H1 (cell line): ENCODE results near the gene PTPN3. TPM values are rescaled to one million over a fixed set of nuclear protein-coding genes. Genes with fewer than 3 reads are reported as not detected.

Experiments
- CTCF ChIA-PET: fragments of 300-600 bp; sonication (Branson Sonifier 250); formaldehyde crosslinking; loops from one replicate; lab custom pipeline; 2021; ENCODE audit not compliant: partially characterized antibody; lab: Charles Lee
- POLR2A ChIA-PET: fragments of 300-600 bp; sonication (Branson Sonifier 250); formaldehyde crosslinking; loops from one replicate; lab custom pipeline; 2021; ENCODE audit warnings: inconsistent platforms; ENCODE audit not compliant: partially characterized antibody; lab: Charles Lee
- DNase-seq, 2 experiments: peaks; one replicate each; pipeline versions ENCODE4 v3.0.0 to v3.0.0-alpha.2; 2010 to 2022; ENCODE audit warnings: low spot score in 2 of 2, low read depth in 1 of 2, mixed read lengths in 1 of 2
- FAIRE-seq: peaks from 2 replicates; lab custom pipeline; 2011; peaks lifted over from hg19 to GRCh38; lab: Jason Lieb, UNC
- H2AFZ ChIP-seq: 2 replicates; pipeline ENCODE4 v1.8.1; 2012; ENCODE audit warnings: low read length, inconsistent platforms
- H2AK5ac ChIP-seq: 2 replicates; pipeline ENCODE4 v1.6.1; 2013; ENCODE audit warnings: low read depth, low read length
- H2BK120ac ChIP-seq: replicated peaks from 2 replicates; pipeline ENCODE3; 2013; ENCODE audit warnings: low read depth, low read length, inconsistent platforms
- H2BK12ac ChIP-seq: 2 replicates; pipeline ENCODE4 v1.6.1; 2013; ENCODE audit warnings: low read depth, low read length
- H2BK15ac ChIP-seq: 2 replicates; pipeline ENCODE4 v1.6.1; 2013; ENCODE audit warnings: low read length
- H2BK20ac ChIP-seq: 2 replicates; pipeline ENCODE4 v1.6.1; 2013; ENCODE audit warnings: low read length
- H2BK5ac ChIP-seq: 2 replicates; pipeline ENCODE4 v1.6.1; 2013; ENCODE audit warnings: low read depth, low read length
- H3K14ac ChIP-seq: 2 replicates; pipeline ENCODE4 v1.6.1; 2013; ENCODE audit warnings: inconsistent platforms; ENCODE audit not compliant: insufficient read length
- H3K18ac ChIP-seq: 2 replicates; pipeline ENCODE4 v1.6.1; 2013; ENCODE audit warnings: low read length; ENCODE audit errors: extremely low read depth
- H3K23ac ChIP-seq: 2 replicates; pipeline ENCODE4 v1.6.1; 2013; ENCODE audit warnings: inconsistent platforms; ENCODE audit not compliant: insufficient read length
- H3K23me2 ChIP-seq: 2 replicates; pipeline ENCODE4 v1.6.1; 2013; ENCODE audit warnings: low read depth, low read length
- H3K27ac ChIP-seq: 2 replicates; pipeline ENCODE4 v1.6.1; 2011; ENCODE audit warnings: low read depth, low read length, inconsistent platforms
- H3K27me3 ChIP-seq, 4 experiments: replicated peaks in 1 of 4; 1 replicate in 1 of 4; 2 replicates in 3 of 4; pipeline versions ENCODE4 v1.6.1 to v1.8.1; 2011 to 2013; ENCODE audit warnings: low read length in 3 of 4, mild to moderate bottlenecking in 3 of 4, inconsistent platforms in 2 of 4, mixed read lengths in 2 of 4, moderate library complexity in 1 of 4; ENCODE audit not compliant: control insufficient read depth in 3 of 4, insufficient read depth in 3 of 4; ENCODE audit errors: extremely low read depth in 1 of 4
- H3K36me3 ChIP-seq, 4 experiments: 2 replicates each; pipeline versions ENCODE4 v1.6.1 to v1.8.1; 2011 to 2013; ENCODE audit warnings: mild to moderate bottlenecking in 4 of 4, low read length in 3 of 4, moderate library complexity in 2 of 4, control low read depth in 1 of 4, inconsistent platforms in 1 of 4; ENCODE audit not compliant: insufficient read depth in 4 of 4, control insufficient read depth in 2 of 4
- H3K4ac ChIP-seq: replicated peaks from 2 replicates; pipeline ENCODE3; 2013; ENCODE audit warnings: low read length, low read depth, mixed read lengths, inconsistent platforms; ENCODE audit not compliant: insufficient read length
- H3K4me1 ChIP-seq, 4 experiments: replicated peaks in 1 of 4; 1 replicate in 1 of 4; 2 replicates in 3 of 4; pipeline versions ENCODE4 v1.6.1 to v1.8.1; 2011 to 2013; ENCODE audit warnings: low read length in 3 of 4, inconsistent platforms in 2 of 4, mixed read lengths in 1 of 4; ENCODE audit not compliant: insufficient read depth in 4 of 4, control insufficient read depth in 3 of 4
- H3K4me2 ChIP-seq, 2 experiments: 2 replicates each; pipeline versions ENCODE4 v1.6.1 to v1.8.1; 2011 to 2013; ENCODE audit warnings: low read depth in 2 of 2, low read length in 2 of 2, control low read depth in 1 of 2, inconsistent platforms in 1 of 2, mild to moderate bottlenecking in 1 of 2; ENCODE audit not compliant: insufficient read depth in 1 of 2
- H3K4me3 ChIP-seq, 4 experiments: fragments of 200-600, 300-600 bp in 1 of 4; sonication (generic), shearing (Covaris generic), sonication (Bioruptor Twin) in 1 of 4; 2 replicates each; pipeline versions ENCODE4 v1.5.1 to v1.8.1; 2011 to 2016; ENCODE audit warnings: low read length in 4 of 4, low read depth in 3 of 4, control low read depth in 2 of 4, inconsistent platforms in 2 of 4, mild to moderate bottlenecking in 2 of 4, mixed read lengths in 1 of 4, moderate library complexity in 1 of 4; ENCODE audit not compliant: insufficient read depth in 2 of 4; ENCODE audit errors: extremely low read depth in 1 of 4
- H3K56ac ChIP-seq: replicated peaks from 2 replicates; pipeline ENCODE3; 2013; ENCODE audit warnings: low read depth, mild to moderate bottlenecking, mixed read lengths, low read length, inconsistent platforms; ENCODE audit not compliant: insufficient read length
- H3K79me1 ChIP-seq: 2 replicates; pipeline ENCODE4 v1.6.1; 2013; ENCODE audit warnings: low read depth, low read length, control low read depth
- H3K79me2 ChIP-seq, 2 experiments: 2 replicates each; pipeline versions ENCODE4 v1.6.1 to v1.8.1; 2012 to 2013; ENCODE audit warnings: low read length in 2 of 2, mild to moderate bottlenecking in 2 of 2, inconsistent platforms in 1 of 2; ENCODE audit not compliant: insufficient read depth in 2 of 2, control insufficient read depth in 1 of 2
- H3K9ac ChIP-seq, 4 experiments: replicated peaks in 1 of 4; 1 replicate in 1 of 4; 2 replicates in 3 of 4; pipeline versions ENCODE4 v1.6.1 to v1.8.1; 2011 to 2013; ENCODE audit warnings: low read depth in 3 of 4, low read length in 3 of 4, control low read depth in 2 of 4, mild to moderate bottlenecking in 2 of 4, moderate library complexity in 2 of 4, inconsistent platforms in 1 of 4; ENCODE audit errors: extremely low read depth in 1 of 4
- H3K9me3 ChIP-seq, 2 experiments: 2 replicates each; pipeline versions ENCODE4 v1.6.1 to v1.8.1; 2012 to 2013; ENCODE audit warnings: mild to moderate bottlenecking in 2 of 2, moderate library complexity in 2 of 2, control low read depth in 1 of 2, inconsistent platforms in 1 of 2, low read depth in 1 of 2, low read length in 1 of 2, mixed read lengths in 1 of 2; ENCODE audit not compliant: insufficient read depth in 2 of 2
- H4K20me1 ChIP-seq, 2 experiments: replicated peaks in 1 of 2; 2 replicates each; pipeline versions ENCODE3 to v1.8.1; 2011 to 2013; ENCODE audit warnings: inconsistent platforms in 2 of 2, low read length in 2 of 2, mild to moderate bottlenecking in 1 of 2; ENCODE audit not compliant: insufficient read depth in 2 of 2, control insufficient read depth in 1 of 2
- H4K5ac ChIP-seq: 2 replicates; pipeline ENCODE4 v1.6.1; 2013; ENCODE audit warnings: low read length, low read depth, mixed read lengths, inconsistent platforms; ENCODE audit not compliant: insufficient read length
- H4K8ac ChIP-seq: 2 replicates; pipeline ENCODE4 v1.8.0; 2013; ENCODE audit warnings: mild to moderate bottlenecking, moderate library complexity, low read length, inconsistent platforms; ENCODE audit not compliant: insufficient read depth; ENCODE audit errors: extremely low read depth
- H4K91ac ChIP-seq: replicated peaks from 2 replicates; pipeline ENCODE3; 2013; ENCODE audit warnings: low read length, mixed read lengths, inconsistent platforms; ENCODE audit not compliant: insufficient read length
- CTCF ChIP-seq, 3 experiments: IDR thresholded peaks; 1 replicate in 2 of 3; 2 replicates in 1 of 3; pipeline versions ENCODE4 v1.5.1 to v1.6.1; 2011; ENCODE audit warnings: low read length in 3 of 3, mild to moderate bottlenecking in 3 of 3, inconsistent platforms in 2 of 3, low read depth in 1 of 3, moderate library complexity in 1 of 3; ENCODE audit not compliant: insufficient read depth in 1 of 3; ENCODE audit errors: control extremely low read depth in 1 of 3
- RAD21 ChIP-seq, 2 experiments: IDR thresholded peaks in 1 of 2; conservative IDR thresholded peaks in 1 of 2; 2 replicates each; pipeline ENCODE4 v1.6.1; 2011; ENCODE audit warnings: low read depth in 2 of 2, low read length in 2 of 2, improper control_type of control experiment in 1 of 2, inconsistent platforms in 1 of 2, mild to moderate bottlenecking in 1 of 2, moderate library complexity in 1 of 2
- USF2 ChIP-seq: IDR thresholded peaks from 2 replicates; pipeline ENCODE4 v1.6.1; 2011; ENCODE audit warnings: low read length, improper control_type of control experiment
- WGBS, 2 experiments: shearing (Covaris generic) in 1 of 2; methylation state at CpG; one replicate each; pipeline versions ENCODE4 v1.1.6 to v1.1.7; 2013 to 2015; ENCODE audit warnings: low lambda C conversion rate in 2 of 2, mixed read lengths in 2 of 2, inconsistent platforms in 1 of 2, low coverage in 1 of 2, missing lambda C conversion rate in 1 of 2; ENCODE audit not compliant: insufficient replicate concordance in 2 of 2, insufficient coverage in 1 of 2, insufficient read length in 1 of 2; ENCODE audit errors: extremely low coverage in 1 of 2, missing lambda C conversion rate in 1 of 2; 5-methylcytosine and 5-hydroxymethylcytosine counted together
- polyA plus RNA-seq, 7 experiments: library from polyadenylated mRNA; depleted of rRNA in 3 of 7; stranded (reverse) in 5 of 7; unstranded in 2 of 7; fragments of >200 nt in 5 of 7; fragments of 200-250 nt in 2 of 7; gene quantifications; 1 replicate in 5 of 7; 2 replicates in 1 of 7; 4 replicates in 1 of 7; pipeline versions ENCODE4 v1.2.1 to v1.2.3, GENCODE V29; 2011 to 2013; ENCODE audit warnings: missing spikeins in 2 of 7, mixed read lengths in 2 of 7
- total RNA-seq: library from RNA; stranded (reverse); fragmentation: NEBNext Ultra II Directional; extraction: Animal tissue kit (Norgen Biotek cat#: 25700); gene quantifications from 2 replicates; pipeline ENCODE4 v1.2.1, GENCODE V29; 2021

Gene PTPN3
- total and polyA plus RNA-seq, 2 of the 8 experiments (the other 6 are each of a cell fraction or from before 2014, with no cell fraction given) = 2.9 to 3.7 TPM

- H3K27me3 ChIP-seq = no peaks in the 10 kb centered on the region
- CTCF ChIA-PET = interaction anchor here (1.0 to 15.2 kb wide), 12 partner anchors 7 to 512 kb away, joined by 3 to 236 read pairs (median 4); no protein-coding TSS in a partner anchor
- no peak overlapping the region for H4K5ac ChIP-seq
- no peak overlapping the region for H3K4me3 ChIP-seq
- WGBS, 2 experiments = 86% methylated on average over 9 of the region's 9 CpGs; no CpG with 5 or more reads in 1 of the 2 experiments
- H3K79me1 ChIP-seq = no peaks in the 10 kb centered on the region; the same call in 1 of the 2 replicates
- H3K9ac ChIP-seq = no peak overlapping the region
- H2BK20ac ChIP-seq = no peak overlapping the region
- H2BK120ac ChIP-seq = no peak overlapping the region
- FAIRE-seq (no peak), DNase-seq (peak in 1 of 2 experiments; percentile 57)
- no peak overlapping the region for H3K27ac ChIP-seq
- H3K23ac ChIP-seq = no peak overlapping the region
- H3K4me1 ChIP-seq = peaks cover 0 to 6% (median 4%) of the 10 kb centered on the region in 4 experiments; a peak in 5 of 7 replicates
- no peak overlapping the region for H2AFZ ChIP-seq
- no peak overlapping the region for H3K4ac ChIP-seq
- TF ChIP-seq CTCF (IDR thresholded peaks at IDR 0.05; ENCODE audit: control extremely low read depth in 1 of 3, insufficient read depth in 1 of 3, low read depth in 1 of 3, low read length in 3 of 3) (peak; percentile 49 to 71 (median 60)), USF2 (no peak), RAD21 (IDR thresholded peaks at IDR 0.05 in 1 of 2, conservative IDR thresholded peaks at IDR 0.05 in 1 of 2; ENCODE audit: low read depth in 2 of 2, low read length in 2 of 2) (peak; percentile 29 to 60)
- H3K18ac ChIP-seq = no peak overlapping the region
- POLR2A ChIA-PET = no interaction called here
- H2BK5ac ChIP-seq = no peak overlapping the region
- no peaks in the 10 kb centered on the region for H3K9me3 ChIP-seq
- H2BK12ac ChIP-seq = no peak overlapping the region
- no peaks in the 10 kb centered on the region for H3K23me2 ChIP-seq
- H3K56ac ChIP-seq = no peak overlapping the region
- H4K8ac ChIP-seq = no peak overlapping the region
- no peak overlapping the region for H4K91ac ChIP-seq
- H3K14ac ChIP-seq = no peak overlapping the region
- no peak overlapping the region for H3K4me2 ChIP-seq
- H2BK15ac ChIP-seq = no peak overlapping the region
- no peaks in the 10 kb centered on the region for H4K20me1 ChIP-seq
- H3K36me3 ChIP-seq = no peaks in the 10 kb centered on the region
- no peak overlapping the region for H2AK5ac ChIP-seq
- H3K79me2 ChIP-seq = no peaks in the 10 kb centered on the region
Observed at GRCh38 chr9:109451311-109452025, 46.6 kb downstream of the PTPN3 start.
